ENCODE data around the gene UTF1. TPM values are rescaled to one million over a fixed set of nuclear protein-coding genes. Genes with fewer than 3 reads are reported as not detected.

The UTF1 gene
- polyA plus RNA-seq, 5 donors = 0.09 TPM; not detected in 4

GRCh38 chr10:133245439-133246235 lies 15.6 kb downstream of the UTF1 start:
- DNase-seq = no peak

- DNase-seq = no peak
Measured at GRCh38 chr10:133246236-133246626, 16.2 kb downstream of the UTF1 start.

GRCh38 chr10:133247681-133248333 lies 17.8 kb downstream of the UTF1 start:
- DNase-seq = no peak

GRCh38 chr10:133248334-133248715 lies 18.3 kb downstream of the UTF1 start:
- no peak for DNase-seq

GRCh38 chr10:133249094-133249780 lies 19.2 kb downstream of the UTF1 start:
- no peak for DNase-seq

- no peak for DNase-seq
Measured at GRCh38 chr10:133249975-133250754, 20.1 kb downstream of the UTF1 start.

- DNase-seq = no peak
Measured at GRCh38 chr10:133251388-133252222, 21.6 kb downstream of the UTF1 start.

GRCh38 chr10:133252223-133252552 lies 22.2 kb downstream of the UTF1 start:
- DNase-seq = no peak

- DNase-seq = no peak
Measured at GRCh38 chr10:133253361-133253955, 23.4 kb downstream of the UTF1 start.

GRCh38 chr10:133254421-133255120 lies 24.6 kb downstream of the UTF1 start:
- DNase-seq = no peak

GRCh38 chr10:133255323-133255722 lies 25.3 kb downstream of the UTF1 start:
- DNase-seq = no peak

- no peak for DNase-seq
Measured at GRCh38 chr10:133257489-133258065, 27.6 kb downstream of the UTF1 start.

GRCh38 chr10:133258066-133258817 lies 28.2 kb downstream of the UTF1 start:
- DNase-seq = no peak

GRCh38 chr10:133258818-133259601 lies 29.0 kb downstream of the UTF1 start:
- DNase-seq = peak; percentile 62 to 73

GRCh38 chr10:133259602-133259989 lies 29.6 kb downstream of the UTF1 start:
- no peak for DNase-seq

- peak in 1 of 2 donors; percentile 54 for DNase-seq
Measured at GRCh38 chr10:133260895-133261725, 31.1 kb downstream of the UTF1 start.

GRCh38 chr10:133261726-133262325 lies 31.8 kb downstream of the UTF1 start:
- DNase-seq = peak in 1 of 2 donors; percentile 63
